HG03064 (cell line): Measurements from ENCODE around the gene SLC6A17.

Experiments used
- ATAC-seq: cut with Tn5 transposase; IDR thresholded peaks from one replicate; pipeline ENCODE4 v1.9.1; 2021; ENCODE audit warnings: low read depth; ENCODE audit not compliant: unreplicated experiment

The SLC6A17 gene

GRCh38 chr1:110134050-110134595, 16.2 kb upstream of the SLC6A17 start:
- no peak for ATAC-seq

GRCh38 chr1:110135246-110135645, 15.0 kb upstream of the SLC6A17 start:
- ATAC-seq, result no peak

DNA sequence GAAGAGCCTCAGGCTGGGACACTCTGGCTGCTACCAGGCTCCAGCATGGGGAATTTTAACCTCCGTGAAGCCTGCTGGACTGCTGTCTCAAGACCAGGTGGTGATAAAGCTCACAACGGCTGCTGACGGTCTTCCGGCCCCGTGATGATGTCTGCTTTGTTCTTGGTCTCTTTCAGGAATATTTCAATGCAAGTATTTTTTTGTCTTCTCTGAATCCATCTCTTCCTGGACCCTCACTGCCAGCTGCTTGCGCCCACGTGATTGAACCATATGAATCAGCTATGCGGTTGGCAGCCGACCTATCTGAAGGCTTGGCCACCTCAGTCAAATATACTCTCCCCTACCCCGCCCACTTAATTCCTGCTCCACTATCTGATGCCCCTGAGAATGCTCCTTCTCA, 14.6 kb upstream of the SLC6A17 start:
- no peak for ATAC-seq

DNA sequence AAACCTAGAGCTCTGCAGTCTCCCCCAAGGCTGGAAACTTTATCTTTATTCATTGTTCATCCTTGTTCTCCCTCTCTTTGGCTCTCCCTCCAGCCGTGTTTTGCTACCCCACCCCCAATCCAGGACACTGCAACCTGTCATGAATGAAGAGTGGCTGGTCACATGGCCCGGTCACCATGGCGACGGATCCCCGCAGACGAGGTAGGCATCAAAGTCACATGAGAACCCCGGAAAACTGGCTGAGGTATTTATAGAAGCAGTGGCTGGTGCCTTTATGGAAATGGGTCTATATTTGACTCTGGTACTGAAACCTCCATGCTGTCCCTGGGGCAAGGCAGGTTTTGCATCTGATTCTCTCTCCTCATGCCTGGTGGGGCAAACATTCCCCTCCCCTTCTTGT, 13.4 kb upstream of the SLC6A17 start:
- ATAC-seq, result no peak

- no peak for ATAC-seq
Observed at GRCh38 chr1:110138956-110139355, 11.3 kb upstream of the SLC6A17 start.

DNA sequence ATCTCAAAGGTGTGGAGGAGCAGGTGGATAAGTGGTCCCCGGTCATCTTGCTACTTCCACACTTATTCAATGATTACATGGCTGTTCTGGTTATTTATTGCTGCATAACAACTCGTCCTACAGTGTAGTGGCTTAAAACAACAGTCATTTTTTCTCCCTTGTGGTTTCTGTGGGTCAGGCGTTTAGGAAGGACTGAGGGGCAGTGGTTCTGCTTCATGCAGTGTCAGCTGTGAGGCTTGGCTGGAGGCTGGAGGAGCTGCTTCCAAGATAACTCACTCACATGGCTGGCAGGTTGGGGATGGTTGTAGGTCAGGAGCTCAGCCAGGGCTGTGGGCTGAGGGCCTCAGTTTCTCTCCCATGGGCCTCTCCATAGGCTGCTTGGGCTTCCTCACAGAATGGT, 5.9 kb upstream of the SLC6A17 start:
- ATAC-seq, result no peak

GRCh38 chr1:110148961-110149360, 1.3 kb upstream of the SLC6A17 start:
- ATAC-seq, result no peak

DNA sequence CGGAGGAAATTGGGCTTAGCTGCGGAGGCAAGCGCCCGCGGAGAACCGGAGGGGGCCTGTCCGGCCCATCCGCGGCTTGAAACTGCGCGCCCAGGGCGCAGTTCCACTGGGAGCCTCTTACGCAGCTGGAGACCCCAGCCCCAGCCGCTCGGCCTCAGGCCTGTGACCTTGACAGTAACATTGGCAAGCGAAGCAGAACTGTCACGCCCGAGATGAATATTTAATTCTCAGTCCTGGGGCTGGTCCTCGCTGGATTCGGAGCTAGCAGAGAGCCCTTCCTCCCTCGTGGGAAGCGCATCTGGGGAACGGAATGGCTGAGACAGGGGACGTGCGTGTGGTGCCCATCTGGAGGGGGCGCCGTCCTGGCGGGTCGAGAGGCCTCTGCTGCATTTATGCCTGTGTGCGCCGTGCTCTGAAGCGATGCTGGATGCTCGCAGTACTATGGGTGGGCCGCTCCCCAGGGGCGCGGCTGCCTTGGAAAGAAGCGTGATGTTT, 928 bp downstream of the SLC6A17 start:
- ATAC-seq, result no peak

DNA sequence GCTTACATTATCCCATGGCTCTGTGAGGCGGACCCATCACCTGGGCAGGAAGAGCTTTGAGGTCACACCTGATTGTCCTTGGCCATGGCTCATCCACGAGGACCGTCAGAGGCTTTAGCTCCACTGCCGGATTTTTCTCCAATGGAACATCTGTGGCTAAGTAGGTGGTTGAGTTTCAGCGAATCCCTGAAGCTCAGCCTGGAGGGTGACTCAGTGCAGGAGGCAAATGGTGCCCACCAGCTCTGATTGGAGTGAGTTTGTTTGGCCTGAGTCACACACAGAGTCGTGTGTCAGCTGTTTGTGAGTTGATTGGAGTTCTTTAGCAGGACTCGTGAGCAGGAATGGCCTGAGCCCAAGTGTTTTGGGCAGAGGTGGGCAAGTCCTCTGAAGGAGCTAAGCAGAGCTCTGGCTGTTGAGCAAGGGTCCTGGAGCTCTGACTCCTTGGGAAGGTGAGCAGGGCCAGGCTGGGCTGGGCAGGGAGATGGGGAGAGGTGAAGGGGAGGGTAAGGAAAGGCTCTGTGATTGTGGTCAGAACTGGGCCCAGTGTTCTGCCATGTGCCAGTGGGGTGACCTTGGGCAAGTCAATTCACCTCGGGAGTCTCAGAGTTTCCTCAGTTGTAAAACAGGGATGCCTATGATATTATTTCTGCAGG, 2.0 kb downstream of the SLC6A17 start:
- ATAC-seq, result no peak

DNA sequence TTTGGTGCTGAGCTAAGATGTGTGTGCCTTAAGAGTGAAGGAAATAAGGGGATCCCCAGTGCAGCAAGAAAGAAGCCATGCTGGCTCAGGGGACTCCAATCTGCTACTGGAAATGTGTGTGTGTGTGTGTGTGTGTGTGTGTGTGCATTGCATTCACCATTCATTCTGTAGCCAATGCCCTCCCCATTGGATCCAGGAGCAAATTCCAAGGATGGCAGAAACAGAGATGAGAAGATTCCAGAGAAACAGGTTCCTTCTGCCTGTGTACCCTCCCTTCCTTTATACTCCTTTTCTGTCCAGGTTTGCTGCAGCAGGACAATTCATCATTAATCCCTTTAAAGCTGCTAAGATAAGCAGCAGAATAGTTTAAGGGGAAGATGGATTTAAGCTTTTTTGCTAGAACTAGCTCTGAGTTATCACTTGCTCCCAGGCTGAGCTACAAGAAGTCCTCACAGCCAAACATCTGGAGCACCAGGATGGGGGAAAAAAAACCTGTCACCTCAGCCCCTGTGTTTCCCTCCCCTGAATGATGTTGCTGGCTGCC, 3.2 kb downstream of the SLC6A17 start:
- no peak for ATAC-seq

DNA sequence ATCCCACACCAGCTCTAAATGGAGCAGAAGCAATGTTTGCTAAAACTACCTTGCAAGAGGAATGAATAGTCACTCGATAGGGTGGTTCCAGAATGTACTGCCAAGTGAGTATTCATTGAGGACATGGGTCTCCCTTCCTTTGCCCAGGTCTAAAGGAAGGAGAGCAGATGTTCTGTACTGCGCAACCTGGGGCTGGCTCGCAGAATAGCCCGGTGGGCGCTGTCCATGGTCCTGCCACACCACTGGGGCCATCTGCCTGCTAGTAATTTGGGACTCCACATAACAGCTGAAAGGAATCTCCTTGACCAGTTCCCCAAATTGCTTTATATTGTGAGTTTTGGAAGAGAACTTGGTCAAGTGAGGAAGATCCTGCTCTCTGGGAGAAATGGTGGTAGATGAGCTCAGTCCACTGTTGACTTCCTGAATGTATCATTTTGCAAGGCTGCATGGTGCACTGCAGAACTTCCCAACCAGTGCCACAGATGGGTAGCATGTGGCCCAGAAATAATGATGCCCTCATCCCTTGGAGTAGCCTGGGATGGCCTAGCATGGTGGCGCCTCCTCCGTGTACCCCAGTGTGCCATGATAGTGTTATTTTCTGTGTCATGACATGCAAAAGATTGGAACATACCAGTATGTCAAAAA, 5.7 kb downstream of the SLC6A17 start:
- ATAC-seq, result no peak

- no peak for ATAC-seq
Observed at GRCh38 chr1:110158261-110158660, 8.0 kb downstream of the SLC6A17 start.

- ATAC-seq, result no peak
Observed at GRCh38 chr1:110159168-110159567, 8.9 kb downstream of the SLC6A17 start.

DNA sequence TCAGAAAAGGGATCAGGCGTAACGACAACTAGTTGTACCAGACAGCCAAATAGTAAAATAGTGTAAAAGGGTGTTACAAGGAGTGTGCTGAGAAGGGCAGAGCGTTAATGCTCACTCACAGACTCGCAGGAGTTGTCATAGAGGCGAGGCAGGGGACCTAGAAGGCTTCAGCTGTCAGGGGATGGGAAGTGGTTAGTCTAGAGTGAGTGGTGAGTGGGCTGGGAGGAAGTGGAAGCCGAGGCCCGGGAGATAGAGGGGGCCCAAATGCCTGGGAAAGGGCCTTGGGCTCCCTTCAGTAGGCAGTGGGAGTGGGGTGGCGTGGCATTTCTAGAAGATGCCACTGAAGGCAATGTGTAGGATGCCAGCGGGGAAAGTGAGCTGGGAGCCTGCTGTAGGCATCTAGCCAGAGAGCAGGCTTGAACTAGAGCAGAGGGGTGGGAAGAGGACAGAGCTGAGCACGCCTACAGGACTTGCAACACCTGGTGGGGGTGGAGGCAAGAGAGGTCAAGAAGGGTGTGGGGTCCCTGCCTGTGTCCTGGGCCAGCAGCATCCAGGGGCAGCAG, 10.3 kb downstream of the SLC6A17 start:
- ATAC-seq, result no peak

GRCh38 chr1:110161165-110161564, 10.9 kb downstream of the SLC6A17 start:
- ATAC-seq, result no peak

GRCh38 chr1:110161849-110162248, 11.6 kb downstream of the SLC6A17 start:
- no peak for ATAC-seq

DNA sequence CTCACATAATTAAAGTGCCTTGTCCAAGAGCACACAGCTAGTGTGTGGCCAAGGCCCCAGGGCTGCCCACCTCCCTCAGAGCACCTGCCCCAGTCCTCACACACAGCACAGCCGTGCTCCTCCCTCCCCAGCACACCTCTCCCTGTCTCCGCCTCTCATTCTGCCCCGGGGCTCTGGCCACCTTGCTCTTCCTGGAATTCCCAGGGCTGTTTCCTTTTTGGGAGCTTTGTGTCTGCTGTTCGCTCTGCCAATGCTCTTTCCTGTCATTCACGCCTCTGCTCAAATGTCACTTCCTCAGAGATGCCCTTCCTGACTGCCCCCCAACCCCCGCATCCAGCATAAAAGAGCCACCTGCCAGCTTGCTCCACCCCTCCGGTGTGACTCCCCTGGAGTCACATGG, 13.3 kb downstream of the SLC6A17 start:
- ATAC-seq, result no peak

DNA sequence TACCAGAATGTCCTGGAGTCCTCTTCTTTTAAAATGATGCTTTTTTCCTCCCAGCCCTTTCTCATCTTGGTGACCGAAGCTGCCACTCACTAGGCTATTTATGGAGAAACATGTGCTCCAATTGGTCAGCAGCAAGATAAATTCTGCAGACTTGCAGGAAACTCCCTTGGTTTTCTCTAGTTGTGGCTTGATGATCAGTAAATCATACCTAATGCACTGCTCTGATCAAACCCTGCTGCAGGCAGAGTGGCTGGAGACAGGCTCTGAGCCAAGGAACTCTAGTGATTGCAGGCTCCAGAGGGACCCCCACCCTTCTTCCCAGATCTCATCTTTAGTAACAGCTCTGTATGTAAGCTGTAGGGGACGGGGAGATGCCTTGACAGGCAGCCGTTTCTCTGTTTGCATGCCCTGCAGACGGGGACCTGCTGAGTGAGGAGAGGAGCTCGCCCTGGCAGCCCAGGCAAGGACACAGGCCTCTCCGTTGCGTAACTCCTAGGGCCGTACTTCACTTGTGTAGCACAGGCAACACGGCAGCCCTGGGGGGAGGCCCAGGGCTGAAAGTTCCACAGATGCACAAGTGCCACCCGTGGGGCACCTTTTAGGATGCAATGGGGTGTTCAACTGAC, 14.5 kb downstream of the SLC6A17 start:
- ATAC-seq, result no peak

DNA sequence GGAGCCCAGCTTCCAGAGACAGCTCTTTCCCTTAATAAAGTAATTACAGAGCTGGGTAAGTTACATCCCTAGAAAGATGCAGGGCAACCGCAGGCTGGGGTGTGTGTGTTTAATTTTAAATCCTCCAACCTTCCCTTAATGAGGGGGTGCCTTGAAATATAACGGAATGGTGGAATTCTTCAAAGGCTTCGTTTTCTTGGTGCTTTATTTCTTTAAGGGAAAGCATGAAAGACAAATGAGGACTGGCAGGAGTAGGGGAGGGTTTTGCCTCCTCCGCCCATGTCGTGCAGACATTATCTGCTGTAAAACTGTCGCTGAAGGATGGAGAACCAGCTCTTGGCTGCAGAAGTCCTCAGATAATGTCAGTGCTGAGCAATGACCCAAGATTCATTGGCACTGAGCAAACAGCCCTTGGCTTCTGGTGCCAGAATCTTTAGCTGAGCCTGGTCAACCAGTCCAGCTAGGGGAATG, 15.5 kb downstream of the SLC6A17 start:
- ATAC-seq, result no peak

DNA sequence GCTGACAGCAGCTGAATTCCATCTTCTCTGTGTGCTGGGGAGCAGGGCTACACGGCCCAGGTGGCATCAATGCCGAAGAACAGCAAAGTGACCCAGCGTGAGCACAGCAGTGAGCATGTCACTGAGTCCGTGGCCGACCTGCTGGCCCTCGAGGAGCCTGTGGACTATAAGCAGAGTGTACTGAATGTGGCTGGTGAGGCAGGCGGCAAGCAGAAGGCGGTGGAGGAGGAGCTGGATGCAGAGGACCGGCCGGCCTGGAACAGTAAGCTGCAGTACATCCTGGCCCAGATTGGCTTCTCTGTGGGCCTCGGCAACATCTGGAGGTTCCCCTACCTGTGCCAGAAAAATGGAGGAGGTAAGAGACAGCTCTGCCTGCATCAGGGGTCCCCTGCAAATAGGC, 16.6 kb downstream of the SLC6A17 start:
- no peak for ATAC-seq
